GM23338 (cell line): Measurements from ENCODE around the gene NPC1.

Experiments used
- CREB1 ChIP-seq: fragments of 250-450 bp; sonication (Bioruptor Pico); IDR thresholded peaks from 2 replicates; pipeline ENCODE4 v1.5.0; 2020; ENCODE audit warnings: low read depth, mild to moderate bottlenecking, moderate library complexity
- EZH2 ChIP-seq: fragments of 200-600 bp; sonication (generic); IDR thresholded peaks from one replicate; pipeline ENCODE4 v1.8.0; 2017; ENCODE audit warnings: antibody characterized with exemption, mild to moderate bottlenecking, low read depth; ENCODE audit not compliant: unreplicated experiment
- EZH2phosphoT487 ChIP-seq: fragments of 200-600 bp; sonication (generic); IDR thresholded peaks from one replicate; pipeline ENCODE4 v1.8.1; 2018; ENCODE audit warnings: antibody characterized with exemption; ENCODE audit not compliant: unreplicated experiment
- JUNB ChIP-seq: IDR thresholded peaks from one replicate; pipeline ENCODE4 v1.6.1; 2016; ENCODE audit warnings: antibody characterized with exemption; ENCODE audit not compliant: unreplicated experiment
- POLR2AphosphoS5 ChIP-seq: IDR thresholded peaks from 2 replicates; pipeline ENCODE4 v1.6.1; 2016; ENCODE audit warnings: antibody characterized with exemption, low read depth
- REST ChIP-seq: IDR thresholded peaks from one replicate; pipeline ENCODE4 v1.6.1; 2018; ENCODE audit warnings: antibody characterized with exemption; ENCODE audit not compliant: unreplicated experiment
- STAT1 ChIP-seq: IDR thresholded peaks from one replicate; pipeline ENCODE4 v1.6.1; 2016; ENCODE audit warnings: antibody characterized with exemption; ENCODE audit not compliant: unreplicated experiment
- ZNF114 ChIP-seq: fragments of 250-450 bp; sonication (Bioruptor Pico); IDR thresholded peaks from 2 replicates; pipeline ENCODE4 v1.5.0; 2020; ENCODE audit warnings: mild to moderate bottlenecking, moderate library complexity
- ZNF331 ChIP-seq: fragments of 250-450 bp; sonication (Bioruptor Pico); IDR thresholded peaks from 2 replicates; pipeline ENCODE4 v1.5.0; 2020; ENCODE audit warnings: low read depth, mild to moderate bottlenecking, moderate library complexity
- TF ChIP-seq, protein P1 (sequence below), 2 experiments: fragments of 200-600 bp in 1 of 2; sonication (generic) in 1 of 2; conservative IDR thresholded peaks; 2 replicates each; pipeline versions ENCODE4 v1.5.1 to v1.6.1; 2016 to 2017; ENCODE audit warnings: antibody characterized with exemption in 2 of 2, low read depth in 2 of 2, mild to moderate bottlenecking in 2 of 2, moderate library complexity in 1 of 2
- TF ChIP-seq, protein P2 (sequence below): IDR thresholded peaks from 2 replicates; pipeline ENCODE4 v1.6.1; 2016; ENCODE audit warnings: antibody characterized with exemption

DNA sequence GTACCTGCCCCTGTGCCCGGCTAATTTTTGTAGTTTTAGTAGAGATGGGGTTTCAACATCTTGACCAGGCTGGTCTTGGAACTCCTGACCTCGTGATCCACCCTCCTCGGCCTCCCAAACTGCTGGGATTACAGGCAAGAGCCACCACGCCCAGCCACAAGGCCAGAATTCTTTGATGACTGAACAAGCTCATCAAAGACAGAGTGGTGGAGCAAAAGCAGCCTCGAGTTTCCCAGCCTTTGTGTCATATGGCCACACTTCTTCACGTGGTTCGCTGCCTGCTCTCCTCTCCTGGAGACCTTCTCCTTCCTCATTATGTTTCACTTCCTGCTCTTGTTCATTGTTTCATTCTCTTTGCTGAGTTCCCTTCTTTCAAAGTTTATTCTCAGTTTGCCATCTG, 9.9 kb upstream of the NPC1 start:
- TF ChIP-seq, protein P1, sequence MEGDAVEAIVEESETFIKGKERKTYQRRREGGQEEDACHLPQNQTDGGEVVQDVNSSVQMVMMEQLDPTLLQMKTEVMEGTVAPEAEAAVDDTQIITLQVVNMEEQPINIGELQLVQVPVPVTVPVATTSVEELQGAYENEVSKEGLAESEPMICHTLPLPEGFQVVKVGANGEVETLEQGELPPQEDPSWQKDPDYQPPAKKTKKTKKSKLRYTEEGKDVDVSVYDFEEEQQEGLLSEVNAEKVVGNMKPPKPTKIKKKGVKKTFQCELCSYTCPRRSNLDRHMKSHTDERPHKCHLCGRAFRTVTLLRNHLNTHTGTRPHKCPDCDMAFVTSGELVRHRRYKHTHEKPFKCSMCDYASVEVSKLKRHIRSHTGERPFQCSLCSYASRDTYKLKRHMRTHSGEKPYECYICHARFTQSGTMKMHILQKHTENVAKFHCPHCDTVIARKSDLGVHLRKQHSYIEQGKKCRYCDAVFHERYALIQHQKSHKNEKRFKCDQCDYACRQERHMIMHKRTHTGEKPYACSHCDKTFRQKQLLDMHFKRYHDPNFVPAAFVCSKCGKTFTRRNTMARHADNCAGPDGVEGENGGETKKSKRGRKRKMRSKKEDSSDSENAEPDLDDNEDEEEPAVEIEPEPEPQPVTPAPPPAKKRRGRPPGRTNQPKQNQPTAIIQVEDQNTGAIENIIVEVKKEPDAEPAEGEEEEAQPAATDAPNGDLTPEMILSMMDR (conservative IDR thresholded peaks at IDR 0.05; ENCODE audit: low read depth in 2 of 2), result no peak
- TF ChIP-seq EZH2 (no peak), EZH2phosphoT487 (no peak), CREB1 (no peak), POLR2AphosphoS5 (no peak), STAT1 (no peak), REST (no peak), JUNB (no peak), ZNF114 (CRISPR knock-in tag) (no peak), ZNF331 (no peak)
- TF ChIP-seq, protein P2, sequence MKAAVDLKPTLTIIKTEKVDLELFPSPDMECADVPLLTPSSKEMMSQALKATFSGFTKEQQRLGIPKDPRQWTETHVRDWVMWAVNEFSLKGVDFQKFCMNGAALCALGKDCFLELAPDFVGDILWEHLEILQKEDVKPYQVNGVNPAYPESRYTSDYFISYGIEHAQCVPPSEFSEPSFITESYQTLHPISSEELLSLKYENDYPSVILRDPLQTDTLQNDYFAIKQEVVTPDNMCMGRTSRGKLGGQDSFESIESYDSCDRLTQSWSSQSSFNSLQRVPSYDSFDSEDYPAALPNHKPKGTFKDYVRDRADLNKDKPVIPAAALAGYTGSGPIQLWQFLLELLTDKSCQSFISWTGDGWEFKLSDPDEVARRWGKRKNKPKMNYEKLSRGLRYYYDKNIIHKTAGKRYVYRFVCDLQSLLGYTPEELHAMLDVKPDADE, result no peak
